K562 (cell line): ENCODE results near the gene LAMA5. TPM values are rescaled to one million over a fixed set of nuclear protein-coding genes. Genes with fewer than 3 reads are reported as not detected.

Experiments used
- ATAC-seq: fragments of 200-7000 bp; cut with Tn5 transposase; 3 replicates; pipeline ENCODE4 v1.9.1; 2020; ENCODE audit warnings: moderate library complexity
- BruUV-seq: library from RNA; stranded (reverse); fragments of 400-500 nt; replicated peaks from 2 replicates; lab custom pipeline; 2021; lab: Mats Ljungman, UMichigan
- CTCF ChIA-PET: fragments of 300-600 bp; formaldehyde crosslinking; extraction: SDS; loops from one replicate; lab custom pipeline; 2021; ENCODE audit warnings: low intra/inter-chr PET ratio; lab: Yijun Ruan, JAX
- POLR2A ChIA-PET: fragments of 300-600, 350-650 bp; sonication (Branson Sonifier 250); formaldehyde crosslinking; extraction: SDS; loops from one replicate; lab custom pipeline; 2021; ENCODE audit warnings: antibody characterized with exemption, inconsistent platforms; lab: Yijun Ruan, JAX
- DNase-seq, 4 experiments: peaks; one replicate each; pipeline versions ENCODE4 v3.0.0 to v3.0.0-alpha.2; 2011 to 2018; ENCODE audit warnings: low spot score in 3 of 4, mixed read lengths in 3 of 4; ENCODE audit errors: extremely low read depth in 1 of 4
- FAIRE-seq: peaks from 2 replicates; lab custom pipeline; 2011; peaks lifted over from hg19 to GRCh38; lab: Jason Lieb, UNC
- H2AFZ ChIP-seq: 2 replicates; pipeline ENCODE4 v1.6.0; 2011; ENCODE audit warnings: low read depth, low read length, control low read depth, inconsistent platforms
- H3K27ac ChIP-seq: fragments of 200-600 bp; 3 replicates; pipeline ENCODE4 v1.8.0; 2011; ENCODE audit warnings: low read depth, mild to moderate bottlenecking, control low read depth, inconsistent platforms, low read length, moderate library complexity, mixed read lengths; ENCODE audit errors: extremely low read depth
- H3K27me3 ChIP-seq, 2 experiments: fragments of 300-600 bp in 1 of 2; 2 replicates in 1 of 2; 3 replicates in 1 of 2; pipeline versions ENCODE4 v1.6.0 to v1.8.0; 2011; ENCODE audit warnings: inconsistent platforms in 2 of 2, low read length in 2 of 2, mild to moderate bottlenecking in 1 of 2, mixed read lengths in 1 of 2, moderate library complexity in 1 of 2; ENCODE audit not compliant: control insufficient read depth in 2 of 2, insufficient read depth in 2 of 2
- H3K36me3 ChIP-seq: fragments of 300-600 bp; 3 replicates; pipeline ENCODE4 v1.8.0; 2011; ENCODE audit warnings: mild to moderate bottlenecking, low read length, inconsistent platforms; ENCODE audit not compliant: control insufficient read depth, insufficient read depth
- H3K4me1 ChIP-seq, 2 experiments: fragments of 200-600 bp in 1 of 2; replicated peaks in 1 of 2; 2 replicates in 1 of 2; 3 replicates in 1 of 2; pipeline versions ENCODE4 v1.5.1 to v1.8.0; 2011; ENCODE audit warnings: inconsistent platforms in 2 of 2, low read length in 2 of 2, mild to moderate bottlenecking in 1 of 2, mixed read lengths in 1 of 2, moderate library complexity in 1 of 2; ENCODE audit not compliant: control insufficient read depth in 2 of 2, insufficient read depth in 2 of 2
- H3K4me2 ChIP-seq: 2 replicates; pipeline ENCODE4 v1.6.1; 2011; ENCODE audit warnings: low read length, control low read depth, inconsistent platforms, mixed read lengths; ENCODE audit not compliant: insufficient read depth
- H3K4me3 ChIP-seq: fragments of 200-600 bp; sonication (generic), shearing (Covaris generic); 2 replicates; pipeline ENCODE4 v1.5.1; 2016; ENCODE audit warnings: control low read depth, inconsistent platforms
- H3K79me2 ChIP-seq: fragments of 200-600 bp; 3 replicates; pipeline ENCODE4 v1.8.0; 2011; ENCODE audit warnings: low read length, inconsistent platforms; ENCODE audit not compliant: control insufficient read depth, insufficient read depth
- H3K9ac ChIP-seq, 2 experiments: 2 replicates each; pipeline versions ENCODE4 v1.6.0 to v1.6.1; 2011; ENCODE audit warnings: low read depth in 2 of 2, low read length in 2 of 2, control low read depth in 1 of 2, inconsistent platforms in 1 of 2, mild to moderate bottlenecking in 1 of 2, mixed read lengths in 1 of 2; ENCODE audit not compliant: insufficient read depth in 1 of 2
- H3K9me1 ChIP-seq: one replicate; pipeline ENCODE4 v1.6.0; 2011; ENCODE audit warnings: inconsistent platforms, mild to moderate bottlenecking, low read length, moderate library complexity; ENCODE audit not compliant: control insufficient read depth, insufficient read depth
- H3K9me3 ChIP-seq: replicated peaks from 2 replicates; pipeline ENCODE4 v1.5.1; 2011; ENCODE audit warnings: low read depth, low read length, inconsistent platforms; ENCODE audit not compliant: control insufficient read depth, insufficient read depth
- H4K20me1 ChIP-seq: replicated peaks from 2 replicates; pipeline ENCODE4 v1.6.1; 2011; ENCODE audit warnings: low read length, inconsistent platforms, mixed read lengths; ENCODE audit not compliant: control insufficient read depth, insufficient read depth
- ATF7 ChIP-seq: fragments of 450-650 bp; IDR thresholded peaks from 2 replicates; pipeline ENCODE4 v1.7.1; 2014; ENCODE audit warnings: mild to moderate bottlenecking, moderate library complexity
- ELF2 ChIP-seq: fragments of 250-450 bp; sonication (Bioruptor Pico); IDR thresholded peaks from 2 replicates; pipeline ENCODE4 v1.5.0; 2021; ENCODE audit warnings: mild to moderate bottlenecking
- KAT7 ChIP-seq: sonication (generic); formaldehyde crosslinking; IDR thresholded peaks from 2 replicates; pipeline ENCODE4 v1.8.0; 2022; ENCODE audit warnings: missing genetic modification reagents, mild to moderate bottlenecking, borderline replicate concordance
- NR2C2 ChIP-seq, 2 experiments: fragments of 200-800 bp in 1 of 2; sonication (Bioruptor generic) in 1 of 2; sonication (generic) in 1 of 2; formaldehyde crosslinking in 1 of 2; IDR thresholded peaks; 2 replicates each; pipeline versions ENCODE4 v1.6.1 to v1.8.0; 2016 to 2022; ENCODE audit warnings: mild to moderate bottlenecking in 1 of 2, missing compliant biosample characterization in 1 of 2, missing genetic modification characterization in 1 of 2, missing genetic modification reagents in 1 of 2
- TCF7L2 ChIP-seq: fragments of 150-350 bp; IDR thresholded peaks from 2 replicates; pipeline ENCODE4 v1.6.1; 2016; ENCODE audit warnings: low read depth, mild to moderate bottlenecking, low read length, moderate library complexity
- WGBS: fragments of 100-300 bp; shearing (Covaris generic); methylation state at CpG from one replicate; pipeline ENCODE4 v1.1.6; 2016; ENCODE audit warnings: low coverage, mixed read lengths; ENCODE audit not compliant: insufficient coverage; ENCODE audit errors: missing lambda C conversion rate; 5-methylcytosine and 5-hydroxymethylcytosine counted together
- in situ Hi-C: fragments of 300-500 bp; cut with MboI; formaldehyde crosslinking; loops from 4 replicates; pipeline ENCODE4 v1.15.0; 2018; ENCODE audit warnings: inconsistent platforms, mixed read lengths
- intact Hi-C: fragments of 100-400 bp; cut with micrococcal nuclease; formaldehyde crosslinking; loops from 2 replicates; pipeline ENCODE4 v1.14.2; 2022
- polyA plus RNA-seq, 8 experiments: library from polyadenylated mRNA; depleted of rRNA in 4 of 8; stranded (reverse) in 5 of 8; unstranded in 3 of 8; fragments of >200 nt; fragmentation: Nextera tagmentation in 2 of 8; fragmentation: Illumina TruSeq in 1 of 8; extraction: Ambion mirVana in 2 of 8; extraction: Trizol in 1 of 8; gene quantifications; 2 replicates each; pipeline versions ENCODE4 v1.2.1 to v1.2.3, GENCODE V29; 2011 to 2014; ENCODE audit warnings: inconsistent platforms in 1 of 8, missing spikeins in 1 of 8
- total RNA-seq, 7 experiments: library from RNA; depleted of rRNA in 6 of 7; stranded (reverse); fragments of >200 nt in 6 of 7; fragmentation: Illumina TruSeq in 2 of 7; extraction: Trizol in 2 of 7; gene quantifications; 2 replicates each; pipeline versions ENCODE4 v1.2.1 to v1.2.3, GENCODE V29; 2011 to 2021; ENCODE audit warnings: low replicate concordance in 1 of 7

Gene LAMA5
- total and polyA plus RNA-seq, 9 of the 15 experiments (the other 6 are each of a cell fraction or from before 2014, with no cell fraction given) = 0.31 to 101 (median 7.8) TPM

GRCh38 chr20:62408055-62408454, 40.9 kb upstream of the LAMA5 start:
- Histone ChIP-seq H3K9me3 (no peaks in the 10 kb centered on the region), H3K27me3 (no peaks in the 10 kb centered on the region), H3K4me1 (peaks cover 17 to 89% of the 10 kb centered on the region in 2 experiments), H3K79me2 (peaks cover 14% of the 10 kb centered on the region), H4K20me1 (0 out of 2 replicates have a peak, but pooled peaks cover 8% of the 10 kb centered on the region), H3K4me3 (peak overlapping the region; percentile 48), H3K36me3 (peaks cover 3% of the 10 kb centered on the region; the same call in 1 of the 3 replicates), H3K9me1 (peaks cover 4% of the 10 kb centered on the region)
- BruUV-seq = no TSS peak
- intact Hi-C loops = loop anchor here (5.0 kb wide), 1 partner anchor 79 kb away; no protein-coding TSS in a partner anchor
- FAIRE-seq (no peak), DNase-seq (no peak), ATAC-seq (no peak)
- TF ChIP-seq ATF7 (no peak), ELF2 (CRISPR knock-in tag) (no peak), KAT7 (0 out of 2 replicates have a peak, but pooled peaks have one; percentile 3), TCF7L2 (no peak), NR2C2 (CRISPR knock-in tag; IDR thresholded peaks at IDR 0.05) (no peak), NR2C2 (tag; IDR thresholded peaks at IDR 0.05) (0 out of 2 replicates have a peak, but pooled peaks have one; percentile 2)
- TF ChIP-seq, all 486 proteins: peak for 2
- in situ Hi-C loops = no loop called here
- H2AFZ ChIP-seq = peak overlapping the region; percentile 99; the same call in 1 of the 2 replicates
- peak overlapping the region; percentile 65; the same call in 2 of the 3 replicates for H3K27ac ChIP-seq
- peak overlapping the region; percentile 65 to 95 for H3K9ac ChIP-seq
- POLR2A ChIA-PET = interaction anchor here (0.6 to 0.7 kb wide), 2 partner anchors 35 to 190 kb away, joined by 3 to 4 read pairs; no protein-coding TSS in a partner anchor
- peak overlapping the region; percentile 89 for H3K4me2 ChIP-seq
- CTCF ChIA-PET = no interaction called here
- WGBS = 87% methylated on average over 14 of the region's 15 CpGs
